GM15510 (cell line): Measurements from ENCODE around the gene LAS1L.

Experiments used
- POLR2A ChIP-seq: IDR thresholded peaks from 3 replicates; pipeline ENCODE4 v1.6.1; 2011; ENCODE audit warnings: borderline replicate concordance; ENCODE audit not compliant: insufficient read length; ENCODE audit errors: extremely low read depth

LAS1L gene

DNA sequence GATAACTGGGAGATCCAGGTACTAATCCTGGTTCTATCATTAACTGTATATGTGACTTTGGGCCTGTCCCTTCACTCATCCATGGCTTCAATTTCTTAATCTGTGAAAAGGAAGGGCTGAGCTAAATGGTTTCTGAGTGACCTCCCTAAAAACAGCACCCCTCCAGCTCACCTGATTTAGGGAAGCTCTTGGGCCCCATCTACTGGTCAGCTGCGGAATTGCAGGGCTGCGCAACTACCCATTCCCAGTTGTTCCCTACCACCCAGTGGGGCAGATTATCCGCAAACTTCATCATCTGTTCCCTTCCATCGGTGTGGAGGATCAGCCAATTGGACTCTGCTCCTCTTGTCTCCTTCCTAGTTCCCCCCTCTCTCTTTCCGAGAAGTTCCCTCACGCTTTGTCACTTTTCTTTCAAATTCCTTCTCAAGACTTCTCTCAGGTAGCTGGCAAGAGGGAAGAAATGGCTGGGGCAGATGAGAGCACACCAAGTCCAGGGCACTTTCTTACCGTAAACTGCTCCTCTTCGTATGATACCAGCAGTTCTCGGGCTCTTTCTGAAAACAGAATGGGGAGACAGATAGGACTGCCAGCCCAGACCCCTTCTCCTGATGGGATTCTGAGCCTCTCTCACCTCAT lies 5.8 kb downstream of the LAS1L start:
- TF ChIP-seq POLR2A: no peak

DNA sequence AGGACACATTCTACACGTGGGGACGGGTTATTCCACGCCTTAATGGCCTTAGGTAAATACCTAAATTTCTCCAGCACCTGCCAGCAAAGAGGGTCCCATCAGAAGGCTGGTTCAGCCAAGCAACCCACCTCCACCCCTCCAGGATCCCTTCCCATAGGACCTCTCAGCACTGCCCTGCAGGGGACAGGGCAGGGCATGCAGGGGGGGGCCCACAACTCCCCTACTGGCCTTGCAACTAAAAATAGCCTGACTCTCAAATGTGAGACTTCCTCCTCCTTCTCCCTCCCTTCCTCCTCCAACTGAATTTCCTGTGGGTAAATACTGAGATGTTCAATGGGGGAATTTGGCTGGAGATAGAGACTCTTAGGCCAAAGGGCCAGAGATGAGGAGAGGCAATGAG lies 6.3 kb downstream of the LAS1L start:
- TF ChIP-seq POLR2A: no peak

DNA sequence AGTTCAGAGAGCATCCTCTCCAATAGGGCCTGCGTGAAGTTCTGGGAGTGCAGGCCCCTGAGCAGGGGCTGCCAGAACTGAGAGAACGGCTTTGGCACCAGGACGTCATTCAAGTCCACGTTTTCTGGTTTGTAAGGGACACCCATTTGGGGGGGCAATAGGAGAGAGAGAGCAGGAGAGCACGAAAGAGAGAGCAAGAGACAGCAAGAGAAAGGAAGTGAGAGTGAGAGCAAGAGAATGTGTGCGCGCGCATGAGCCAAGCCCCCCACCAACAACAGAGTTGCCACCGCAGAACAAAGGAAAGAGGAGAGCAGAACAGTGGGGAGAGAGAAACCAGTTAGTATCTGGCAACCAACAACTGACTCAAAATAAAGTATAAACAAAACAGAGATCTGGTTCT lies 10.4 kb downstream of the LAS1L start:
- no peak for TF ChIP-seq POLR2A

DNA sequence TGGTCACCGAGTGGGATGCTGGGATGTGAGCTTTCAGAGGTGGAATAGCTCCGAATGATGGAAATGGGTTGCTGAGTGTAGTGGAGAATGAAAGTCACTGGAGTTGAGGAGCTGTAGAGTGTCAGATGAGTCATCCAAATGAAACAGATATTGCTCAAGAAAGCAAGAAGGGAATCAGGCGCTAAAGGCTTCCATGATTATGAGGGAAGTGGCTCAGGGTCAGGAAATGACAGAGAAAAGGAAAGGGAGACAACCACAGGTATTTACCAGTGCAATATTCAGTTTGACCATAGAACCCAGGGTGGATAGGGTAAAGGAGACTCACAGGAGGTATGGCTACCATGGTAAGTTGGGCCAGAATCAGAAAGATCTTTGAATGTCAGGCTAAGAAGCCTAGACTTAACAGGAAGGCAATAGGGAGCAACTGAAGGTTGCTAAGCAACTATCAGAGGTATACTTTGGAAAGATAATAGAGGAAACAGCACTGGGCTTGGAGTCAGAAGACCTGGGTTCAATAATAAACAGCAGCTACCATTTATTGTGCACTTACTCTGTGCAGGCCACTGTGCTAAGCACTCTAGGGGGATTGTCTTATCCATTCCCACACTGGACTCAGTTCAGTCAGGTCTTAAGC lies 11.7 kb downstream of the LAS1L start:
- no peak for TF ChIP-seq POLR2A

DNA sequence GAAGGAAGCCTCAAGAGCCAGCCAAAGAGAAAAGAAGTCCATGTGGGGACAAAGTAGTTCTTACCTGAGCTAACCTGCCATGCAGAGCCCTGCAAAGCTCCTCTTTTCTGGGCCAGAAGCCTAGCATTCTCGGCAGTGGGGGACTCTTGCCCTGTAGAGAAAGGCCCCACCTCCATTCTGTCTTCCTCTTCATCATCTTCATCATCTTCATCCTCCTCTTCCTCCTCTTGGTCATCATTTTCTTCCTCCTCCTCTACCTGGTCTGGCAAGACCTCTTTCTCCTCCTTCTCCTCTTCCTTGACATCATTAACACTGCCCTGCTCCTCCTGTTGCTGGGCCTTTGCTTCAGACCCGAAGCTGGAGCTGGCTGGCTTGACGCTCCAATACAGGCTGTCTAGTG lies 16.7 kb downstream of the LAS1L start:
- no peak for TF ChIP-seq POLR2A

DNA sequence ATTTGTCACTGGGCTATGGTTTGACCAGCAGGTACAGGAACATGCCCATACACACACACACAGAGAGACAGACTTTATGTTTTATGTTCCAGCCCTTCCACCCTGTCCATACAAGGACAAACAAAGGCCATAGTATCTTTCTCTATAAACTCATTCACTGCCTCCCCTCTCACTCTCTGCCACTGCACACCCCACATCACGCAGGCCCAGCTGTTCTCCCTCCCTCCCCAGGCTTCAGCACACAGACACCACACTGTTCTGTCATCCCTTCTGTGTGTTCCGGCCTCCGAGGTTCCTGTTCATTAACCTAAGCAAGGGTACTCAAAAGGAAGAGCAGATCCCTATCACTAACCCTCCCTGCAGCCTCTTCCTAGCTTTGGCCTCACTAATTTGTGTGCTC lies 17.8 kb downstream of the LAS1L start:
- no peak for TF ChIP-seq POLR2A

DNA sequence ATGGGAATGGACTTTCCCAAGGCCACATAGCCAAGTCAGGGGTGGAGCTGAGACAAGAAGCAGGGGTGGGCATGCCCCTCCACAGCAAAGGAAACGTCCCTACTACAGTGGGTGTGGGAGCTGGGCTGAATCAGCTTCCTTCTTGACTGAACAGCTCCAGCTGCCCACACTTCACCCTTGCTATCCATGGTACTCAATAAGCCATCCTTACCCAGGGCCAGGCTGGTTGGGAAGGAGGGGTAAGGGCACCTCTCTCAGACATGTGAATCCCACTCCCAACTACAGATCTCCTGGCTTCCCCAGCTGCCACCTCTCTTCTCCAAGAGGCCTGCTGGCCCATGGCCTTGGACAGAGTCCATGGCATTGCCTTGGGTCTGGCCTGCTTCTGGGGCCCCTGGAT lies 21.0 kb downstream of the LAS1L start:
- TF ChIP-seq POLR2A: no peak

DNA sequence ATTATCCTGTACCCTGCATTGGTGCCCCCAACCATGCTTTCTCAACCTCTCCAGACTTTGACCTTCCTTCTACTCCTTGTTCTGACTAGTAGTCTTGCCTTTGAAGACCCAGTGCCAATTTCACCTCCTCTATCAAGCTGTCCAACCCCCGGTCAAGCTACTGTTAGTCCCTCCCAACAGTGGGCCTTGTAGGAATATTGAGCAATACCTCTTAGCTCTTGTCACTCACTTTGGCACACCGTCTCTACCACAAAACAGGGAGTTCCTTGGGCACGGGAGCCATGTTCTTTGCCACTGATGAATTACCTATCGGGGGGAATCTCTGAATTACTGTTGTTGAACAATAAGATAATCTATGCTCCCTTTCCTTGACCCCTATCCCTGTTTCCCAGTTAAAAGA lies 25.2 kb downstream of the LAS1L start:
- TF ChIP-seq POLR2A: no peak

DNA sequence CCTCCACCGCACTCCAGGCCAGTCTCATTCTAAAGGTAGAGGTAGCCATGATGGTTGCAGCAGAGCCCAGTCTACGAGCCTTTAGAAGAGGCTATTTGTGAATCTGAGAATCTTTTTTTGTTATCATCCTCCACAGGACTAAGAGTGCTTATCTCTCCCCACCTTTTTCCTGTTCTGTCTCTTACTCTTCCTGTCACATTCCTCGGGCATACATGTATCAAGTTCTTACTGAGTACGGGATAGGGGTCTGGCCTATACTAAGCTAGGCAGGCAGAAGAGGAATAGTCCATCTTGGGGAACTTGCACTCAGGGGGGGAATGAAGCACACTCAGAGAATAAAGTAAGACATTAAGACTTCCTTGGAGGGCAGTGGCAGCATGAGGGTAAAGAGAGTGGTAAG lies 25.7 kb downstream of the LAS1L start:
- TF ChIP-seq POLR2A: no peak

DNA sequence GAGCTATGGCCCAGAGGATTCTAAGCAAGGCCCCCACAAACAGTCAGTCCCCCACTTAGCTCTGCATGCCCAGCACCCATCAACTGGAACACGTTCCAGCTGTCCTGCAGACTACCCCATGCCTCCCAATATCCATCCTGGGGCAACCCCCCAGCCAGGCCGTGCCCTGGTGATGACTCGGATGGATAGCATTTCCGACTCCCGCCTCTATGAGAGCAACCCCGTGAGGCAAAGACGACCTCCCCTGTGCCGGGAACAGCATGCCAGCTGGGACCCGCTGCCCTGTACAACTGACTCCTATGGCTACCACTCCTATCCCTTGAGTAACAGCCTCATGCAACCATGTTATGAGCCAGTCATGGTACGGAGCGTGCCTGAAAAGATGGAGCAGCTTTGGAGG lies 32.0 kb downstream of the LAS1L start:
- no peak for TF ChIP-seq POLR2A

DNA sequence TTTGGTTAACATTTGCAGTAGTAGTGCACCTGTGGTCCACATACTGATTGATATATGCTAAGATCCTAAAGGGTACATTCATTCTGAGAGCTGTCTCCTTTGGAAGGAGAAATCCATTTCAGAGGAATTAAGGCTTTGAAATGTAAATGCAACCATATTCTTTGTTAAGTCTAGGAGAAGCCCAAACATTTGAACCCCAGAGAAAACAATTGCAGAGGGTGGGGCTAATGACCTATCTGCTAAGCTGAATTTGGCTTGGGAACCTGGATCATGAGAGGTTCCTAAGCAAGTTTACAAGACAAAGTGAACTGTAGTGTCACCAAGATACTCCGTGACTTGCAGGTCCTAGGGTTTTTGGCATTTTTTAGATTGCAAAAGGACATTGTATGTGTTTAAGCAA lies 41.2 kb downstream of the LAS1L start:
- no peak for TF ChIP-seq POLR2A

DNA sequence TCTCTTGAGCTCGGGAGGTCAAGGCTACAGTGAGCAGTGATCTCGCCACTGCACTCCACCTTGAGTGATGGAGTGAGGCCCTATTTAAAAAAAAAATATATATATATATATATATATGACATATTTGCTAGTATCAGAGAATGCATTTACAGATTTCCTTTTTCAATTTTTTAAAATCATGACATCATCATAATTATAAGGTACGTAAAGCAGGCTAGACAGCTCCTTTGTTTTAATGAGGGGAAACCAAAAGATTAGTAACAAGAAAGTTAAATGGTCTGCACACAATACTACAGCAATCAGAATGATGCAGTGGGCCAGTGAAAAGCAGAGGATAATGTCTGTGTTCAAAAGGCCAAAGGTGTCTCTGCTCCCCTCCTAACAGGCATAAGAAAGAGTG lies 43.0 kb downstream of the LAS1L start:
- TF ChIP-seq POLR2A: no peak

DNA sequence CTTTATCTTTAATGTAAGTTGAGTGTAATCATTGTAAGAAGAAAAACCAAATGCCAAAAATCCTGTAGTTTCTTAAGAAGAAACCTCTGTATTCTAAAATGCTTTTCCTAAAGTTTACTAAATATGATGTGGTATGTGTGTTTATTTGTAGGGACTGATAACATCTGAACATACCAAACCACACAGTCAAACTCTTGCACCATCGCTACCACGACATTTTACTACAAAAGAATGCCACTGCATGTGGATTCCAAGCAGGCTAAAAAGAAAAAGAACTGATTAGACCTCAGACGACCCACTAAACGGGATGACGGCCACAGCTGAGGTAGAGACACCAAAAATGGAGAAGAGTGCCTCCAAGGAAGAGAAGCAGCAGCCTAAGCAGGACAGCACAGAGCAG lies 46.1 kb downstream of the LAS1L start:
- TF ChIP-seq POLR2A: no peak

DNA sequence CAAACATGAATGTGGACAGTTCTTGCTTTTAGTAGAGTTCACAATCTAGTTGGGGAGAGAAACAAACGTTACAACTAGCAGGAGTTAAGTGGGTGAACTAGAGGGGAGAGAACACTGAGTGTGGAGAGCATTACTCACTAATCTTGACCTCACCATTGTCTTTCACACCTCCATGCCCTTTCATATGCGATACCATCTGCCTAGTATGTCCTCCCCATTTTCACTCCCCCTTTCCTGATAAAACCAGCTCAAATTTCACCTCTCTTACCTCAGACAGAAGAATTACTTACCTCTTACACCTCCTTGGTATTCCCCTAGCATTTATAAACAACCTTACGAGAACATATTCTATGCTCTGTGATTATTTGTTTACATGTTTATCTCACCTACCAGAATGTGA lies 53.6 kb downstream of the LAS1L start:
- TF ChIP-seq POLR2A: no peak

DNA sequence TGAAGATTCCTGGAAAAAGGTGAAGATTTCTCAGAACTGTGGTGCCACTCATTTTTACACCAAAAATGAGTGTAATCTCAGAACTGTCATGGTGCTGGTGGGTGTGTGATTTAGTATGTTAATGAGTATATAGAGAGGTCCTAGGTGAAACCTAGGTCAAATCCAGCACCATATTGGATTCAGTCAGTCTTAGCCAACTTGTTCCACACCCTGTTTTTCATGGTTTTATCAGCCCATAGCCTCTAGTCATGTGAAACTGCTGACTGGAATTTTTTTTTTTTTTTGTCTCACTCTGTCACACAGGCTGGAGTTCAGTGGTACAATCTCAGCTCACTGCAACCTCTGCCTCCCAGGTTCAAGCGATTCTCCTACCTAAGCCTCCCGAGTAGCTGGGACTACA lies 58.0 kb downstream of the LAS1L start:
- TF ChIP-seq POLR2A: no peak

DNA sequence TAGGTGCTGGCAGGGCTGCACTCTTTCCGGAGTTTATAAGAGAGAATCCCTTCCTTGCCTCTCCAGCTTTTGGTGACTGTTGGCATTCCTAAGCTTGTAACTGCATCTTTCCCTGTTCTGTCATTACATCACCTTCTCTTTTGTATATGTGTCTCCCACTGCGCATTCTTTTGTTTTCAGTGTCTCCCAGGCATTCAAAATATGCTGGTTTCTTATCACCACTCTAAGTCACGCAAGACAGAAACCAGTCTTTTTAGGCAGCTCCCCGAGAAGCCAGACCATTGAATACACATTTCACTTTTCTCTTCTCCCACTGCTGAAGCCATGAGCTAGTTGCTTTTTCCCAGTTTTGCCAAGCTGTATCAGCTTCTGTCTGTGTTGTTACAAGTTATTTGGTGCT lies 71.0 kb downstream of the LAS1L start:
- TF ChIP-seq POLR2A: no peak
